Measurements from ENCODE around the gene ROR1.

ROR1 gene

DNA sequence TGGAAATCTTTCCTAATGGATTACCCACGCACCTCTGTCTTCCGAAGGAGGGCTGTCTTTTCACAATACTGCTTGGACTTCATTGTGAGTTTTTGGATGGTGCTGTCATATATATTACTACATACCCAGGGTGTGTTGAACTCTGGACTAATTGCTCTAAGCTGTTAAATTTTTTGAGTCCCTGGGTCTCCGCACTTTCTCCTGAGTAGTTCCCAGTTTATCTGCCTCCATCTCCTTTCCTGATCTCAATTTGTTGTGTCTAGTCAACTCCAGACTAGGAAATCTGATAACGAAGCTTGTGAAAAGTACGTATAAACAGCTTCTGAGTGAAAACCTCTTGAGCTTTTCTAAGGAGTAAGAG is 211.1 kb downstream of the ROR1 start:
- Mint-ChIP-seq H3K27me3 (no peaks in the 10 kb centered on the region), H3K4me3 (no peak overlapping the region), H3K9me3 (no peaks in the 10 kb centered on the region), H3K36me3 (ENCODE audit: low read depth) (no peaks in the 10 kb centered on the region), H3K4me1 (ENCODE audit: low read depth) (no peaks in the 10 kb centered on the region), H3K27ac (no peak overlapping the region)

GRCh38 chr1:63987014-63987627 is 213.3 kb downstream of the ROR1 start:
- Mint-ChIP-seq H3K4me3 (no peak overlapping the region), H3K27ac (no peak overlapping the region), H3K27me3 (no peaks in the 10 kb centered on the region), H3K4me1 (ENCODE audit: low read depth) (no peaks in the 10 kb centered on the region), H3K9me3 (no peaks in the 10 kb centered on the region), H3K36me3 (ENCODE audit: low read depth) (no peaks in the 10 kb centered on the region)

DNA sequence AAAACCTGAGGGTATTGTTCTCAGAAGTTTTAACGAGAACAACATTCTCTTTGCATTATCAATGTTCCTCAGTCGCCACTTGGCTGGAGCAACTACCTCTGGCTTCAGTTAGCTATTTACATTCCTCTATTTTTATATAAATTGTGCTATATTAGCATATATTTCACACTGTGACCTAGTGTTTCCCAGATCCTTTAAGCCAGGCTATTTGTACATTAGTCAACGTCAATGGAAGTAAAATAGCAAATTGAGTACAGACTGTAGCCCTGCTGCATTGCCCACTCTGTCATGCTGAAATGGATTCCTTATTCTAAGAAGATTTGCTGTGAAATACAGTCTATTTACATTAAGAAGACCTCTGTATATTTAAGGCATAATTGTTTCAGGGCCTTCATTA is 213.8 kb downstream of the ROR1 start:
- Mint-ChIP-seq H3K27me3 (no peaks in the 10 kb centered on the region), H3K4me1 (ENCODE audit: low read depth) (no peaks in the 10 kb centered on the region), H3K4me3 (no peak overlapping the region), H3K9me3 (no peaks in the 10 kb centered on the region), H3K27ac (no peak overlapping the region), H3K36me3 (ENCODE audit: low read depth) (no peaks in the 10 kb centered on the region)

- Mint-ChIP-seq H3K4me3 (no peak overlapping the region), H3K36me3 (ENCODE audit: low read depth) (no peaks in the 10 kb centered on the region), H3K4me1 (ENCODE audit: low read depth) (no peaks in the 10 kb centered on the region), H3K27ac (no peak overlapping the region), H3K27me3 (no peaks in the 10 kb centered on the region), H3K9me3 (no peaks in the 10 kb centered on the region)
Observed at GRCh38 chr1:63988941-63989340, 215.1 kb downstream of the ROR1 start.

- Mint-ChIP-seq H3K4me1 (ENCODE audit: low read depth) (no peaks in the 10 kb centered on the region), H3K4me3 (no peak overlapping the region), H3K9me3 (no peaks in the 10 kb centered on the region), H3K27ac (no peak overlapping the region), H3K27me3 (peaks cover 4% of the 10 kb centered on the region), H3K36me3 (ENCODE audit: low read depth) (no peaks in the 10 kb centered on the region)
Observed at GRCh38 chr1:63991685-63992084, 217.9 kb downstream of the ROR1 start.

DNA sequence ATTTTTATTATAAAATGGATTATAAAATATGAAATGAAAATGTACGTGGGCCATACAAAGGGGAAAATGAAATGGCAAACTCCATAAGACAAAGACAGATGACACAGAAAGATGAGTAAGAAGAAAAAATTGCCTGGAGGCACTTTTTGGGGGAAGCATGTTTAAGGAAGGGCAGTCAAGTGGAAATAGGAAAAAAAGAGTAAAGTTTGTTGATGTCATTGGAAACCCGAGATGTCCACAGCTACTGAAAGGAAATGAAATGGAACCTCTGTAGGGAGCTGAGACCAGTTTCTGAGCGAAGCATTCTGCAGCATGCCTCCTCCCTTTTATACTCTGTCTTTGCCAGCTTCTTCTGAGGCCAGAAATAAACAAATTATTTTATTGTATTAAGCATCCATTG is 226.2 kb downstream of the ROR1 start:
- Mint-ChIP-seq H3K27ac (no peak overlapping the region), H3K4me3 (no peak overlapping the region), H3K9me3 (no peaks in the 10 kb centered on the region), H3K4me1 (ENCODE audit: low read depth) (no peaks in the 10 kb centered on the region), H3K36me3 (ENCODE audit: low read depth) (no peaks in the 10 kb centered on the region), H3K27me3 (peaks cover 4% of the 10 kb centered on the region)

DNA sequence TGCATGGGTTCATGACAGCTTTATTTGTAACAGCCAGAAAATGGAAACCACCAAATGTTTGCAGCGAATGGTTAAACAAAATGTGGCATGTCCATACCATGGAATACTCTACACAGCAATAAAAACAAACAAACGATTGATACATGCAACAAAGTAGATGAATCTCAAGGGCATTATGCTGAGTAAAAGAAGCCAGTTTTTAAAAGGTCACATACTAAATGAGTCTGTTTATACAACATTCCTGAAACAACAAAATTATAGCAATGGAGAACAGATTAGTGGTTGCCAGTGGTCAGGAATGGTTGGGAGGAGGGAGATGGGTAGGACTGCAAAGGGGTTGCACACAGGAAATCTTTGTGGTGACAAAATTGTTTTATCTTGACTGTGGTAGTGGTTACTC is 227.2 kb downstream of the ROR1 start:
- Mint-ChIP-seq H3K9me3 (no peaks in the 10 kb centered on the region), H3K4me3 (no peak overlapping the region), H3K27ac (no peak overlapping the region), H3K27me3 (peaks cover 4% of the 10 kb centered on the region), H3K4me1 (ENCODE audit: low read depth) (peaks cover under 1% of the 10 kb centered on the region), H3K36me3 (ENCODE audit: low read depth) (no peaks in the 10 kb centered on the region)

DNA sequence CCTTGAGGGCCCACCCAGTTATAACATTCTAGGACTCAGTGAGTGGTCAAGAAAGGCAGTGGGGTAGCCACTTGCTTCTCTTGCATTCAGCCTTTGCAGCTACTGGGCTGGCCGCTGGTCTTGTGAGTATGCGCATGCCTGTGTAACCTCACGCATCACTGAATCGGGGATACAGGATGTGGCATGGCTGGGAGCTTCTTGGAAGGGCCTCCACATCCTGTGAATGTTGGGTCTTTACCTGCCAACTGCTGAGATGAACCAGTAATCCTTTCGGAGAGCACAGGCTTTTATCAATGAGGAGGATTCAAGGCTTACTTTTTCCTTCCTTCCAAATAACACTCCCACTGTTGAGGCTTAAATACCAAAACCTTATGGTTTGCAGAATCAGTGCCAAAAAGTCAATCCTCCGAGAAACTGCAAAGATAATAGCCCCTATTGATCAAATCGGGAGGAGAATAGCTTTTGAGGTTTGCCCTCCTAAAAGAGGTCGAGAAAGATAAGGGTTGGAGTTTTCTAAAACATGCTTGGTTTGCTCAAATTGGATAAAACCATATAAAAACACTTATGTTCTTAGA is 230.7 kb downstream of the ROR1 start:
- Mint-ChIP-seq H3K4me1 (ENCODE audit: low read depth) (peaks cover 10% of the 10 kb centered on the region), H3K27me3 (peaks cover 5% of the 10 kb centered on the region), H3K4me3 (no peak overlapping the region), H3K9me3 (no peaks in the 10 kb centered on the region), H3K36me3 (ENCODE audit: low read depth) (no peaks in the 10 kb centered on the region), H3K27ac (no peak overlapping the region)

- H3K4me1 Mint-ChIP-seq (ENCODE audit: low read depth): peaks cover 10% of the 10 kb centered on the region
- peaks cover 9% of the 10 kb centered on the region for H3K27me3 Mint-ChIP-seq
- H3K9me3 Mint-ChIP-seq: no peaks in the 10 kb centered on the region
- no peak overlapping the region for H3K27ac Mint-ChIP-seq
- no peak overlapping the region for H3K4me3 Mint-ChIP-seq
- H3K36me3 Mint-ChIP-seq (ENCODE audit: low read depth): no peaks in the 10 kb centered on the region
Observed at GRCh38 chr1:64005801-64006200, 232.0 kb downstream of the ROR1 start.

DNA sequence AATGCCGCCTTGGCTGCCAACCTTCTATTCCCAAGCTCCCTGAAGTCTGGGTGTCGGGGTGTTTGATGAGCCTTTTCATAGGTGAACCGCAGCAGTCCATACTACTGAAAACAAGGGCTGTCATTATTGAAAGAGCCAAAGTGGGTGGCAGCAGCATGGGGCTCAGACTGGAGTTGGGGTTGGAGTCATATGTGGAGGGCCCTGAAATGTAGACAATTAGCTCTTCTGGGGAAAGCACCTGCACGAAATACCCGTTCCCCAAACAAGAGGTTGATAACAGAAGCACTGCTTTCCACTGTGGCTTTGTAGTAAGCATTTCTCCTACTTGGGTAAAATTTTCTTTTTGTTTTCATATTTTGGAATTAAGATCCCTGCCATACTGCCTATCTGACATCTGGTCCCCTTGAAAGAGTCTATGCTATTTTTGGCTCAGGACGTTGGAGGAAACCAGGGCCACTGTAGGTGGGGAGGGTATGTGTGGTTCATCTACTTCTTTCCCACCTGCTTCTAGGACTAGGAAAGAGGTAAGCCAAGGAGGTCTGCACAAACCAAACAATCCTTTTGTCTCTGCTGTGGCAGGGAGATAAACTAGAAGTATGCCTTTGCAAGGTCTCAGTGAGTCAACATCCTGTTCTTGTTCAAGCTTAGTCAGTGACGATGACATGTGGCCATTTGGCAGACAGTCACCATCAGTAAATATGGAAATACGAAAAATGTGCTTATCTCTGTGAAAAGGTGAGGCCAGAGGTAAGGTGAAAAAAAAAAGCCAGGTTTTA is 232.6 kb downstream of the ROR1 start:
- peaks cover 10% of the 10 kb centered on the region for H3K4me1 Mint-ChIP-seq (ENCODE audit: low read depth)
- peaks cover 9% of the 10 kb centered on the region for H3K27me3 Mint-ChIP-seq
- no peaks in the 10 kb centered on the region for H3K36me3 Mint-ChIP-seq (ENCODE audit: low read depth)
- H3K27ac Mint-ChIP-seq: no peak overlapping the region
- H3K4me3 Mint-ChIP-seq: no peak overlapping the region
- H3K9me3 Mint-ChIP-seq: no peaks in the 10 kb centered on the region

DNA sequence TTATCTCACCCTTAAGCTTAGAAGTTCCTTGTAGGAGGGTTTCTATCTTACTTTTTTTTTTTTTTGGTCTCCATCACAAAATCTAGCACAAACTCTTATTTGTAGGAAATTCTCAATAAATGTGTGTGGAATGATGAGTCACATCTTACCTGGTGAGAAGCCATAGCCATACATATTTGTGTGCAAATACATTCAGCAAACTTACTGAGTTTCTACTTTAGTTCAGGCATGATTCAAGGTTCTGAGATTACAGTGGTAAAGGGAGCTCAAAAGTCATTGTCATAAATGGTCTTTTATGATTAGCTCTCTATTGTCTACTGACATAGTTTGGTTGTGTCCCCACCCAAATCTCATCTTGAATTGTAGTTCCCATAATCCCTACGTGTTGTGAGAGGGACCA is 236.5 kb downstream of the ROR1 start:
- no peaks in the 10 kb centered on the region for H3K36me3 Mint-ChIP-seq (ENCODE audit: low read depth)
- peaks cover 9% of the 10 kb centered on the region for H3K27me3 Mint-ChIP-seq
- no peak overlapping the region for H3K4me3 Mint-ChIP-seq
- no peaks in the 10 kb centered on the region for H3K9me3 Mint-ChIP-seq
- H3K27ac Mint-ChIP-seq: no peak overlapping the region
- peaks cover 10% of the 10 kb centered on the region for H3K4me1 Mint-ChIP-seq (ENCODE audit: low read depth)

GRCh38 chr1:64013395-64013794 is 239.6 kb downstream of the ROR1 start:
- H3K4me1 Mint-ChIP-seq (ENCODE audit: low read depth): no peaks in the 10 kb centered on the region
- peaks cover 4% of the 10 kb centered on the region for H3K27me3 Mint-ChIP-seq
- no peaks in the 10 kb centered on the region for H3K36me3 Mint-ChIP-seq (ENCODE audit: low read depth)
- no peaks in the 10 kb centered on the region for H3K9me3 Mint-ChIP-seq
- no peak overlapping the region for H3K27ac Mint-ChIP-seq
- no peak overlapping the region for H3K4me3 Mint-ChIP-seq

GRCh38 chr1:64019818-64020217 is 246.0 kb downstream of the ROR1 start:
- no peak overlapping the region for H3K27ac Mint-ChIP-seq
- H3K9me3 Mint-ChIP-seq: no peaks in the 10 kb centered on the region
- no peaks in the 10 kb centered on the region for H3K36me3 Mint-ChIP-seq (ENCODE audit: low read depth)
- no peak overlapping the region for H3K4me3 Mint-ChIP-seq
- peaks cover 6% of the 10 kb centered on the region for H3K4me1 Mint-ChIP-seq (ENCODE audit: low read depth)
- no peaks in the 10 kb centered on the region for H3K27me3 Mint-ChIP-seq

- Mint-ChIP-seq H3K36me3 (ENCODE audit: low read depth) (no peaks in the 10 kb centered on the region), H3K27ac (no peak overlapping the region)
Observed at GRCh38 chr1:64021066-64021465, 247.2 kb downstream of the ROR1 start.

GRCh38 chr1:64025051-64025450 is 251.2 kb downstream of the ROR1 start:
- Mint-ChIP-seq H3K27ac (no peak overlapping the region), H3K36me3 (ENCODE audit: low read depth) (no peaks in the 10 kb centered on the region), H3K4me3 (no peak overlapping the region), H3K4me1 (ENCODE audit: low read depth) (peaks cover 1% of the 10 kb centered on the region), H3K27me3 (no peaks in the 10 kb centered on the region), H3K9me3 (peaks cover 4% of the 10 kb centered on the region)

More at GRCh38 chr1:64021066-64021465, 247.2 kb downstream of the ROR1 start:
- no peaks in the 10 kb centered on the region for H3K27me3 Mint-ChIP-seq
- H3K4me1 Mint-ChIP-seq (ENCODE audit: low read depth): peaks cover 6% of the 10 kb centered on the region
- no peaks in the 10 kb centered on the region for H3K9me3 Mint-ChIP-seq
- H3K4me3 Mint-ChIP-seq: no peak overlapping the region
